OCI-LY7 (cell line): ENCODE data around the gene ASB8. TPM values are rescaled to one million over a fixed set of nuclear protein-coding genes. Genes with fewer than 3 reads are reported as not detected.
"Not testable (repeated sequence)": the region's sequence is repeated elsewhere in the genome, so short reads cannot be mapped to it uniquely, and the experiment has no call there.

Experiments used
- BruUV-seq: library from RNA; stranded (reverse); fragments of 400-500 nt; replicated peaks from 2 replicates; lab custom pipeline; 2021; lab: Mats Ljungman, UMichigan
- CTCF ChIA-PET: fragments of 300-600 bp; sonication (Branson Sonifier 250); formaldehyde crosslinking; loops from one replicate; lab custom pipeline; 2022; ENCODE audit warnings: antibody characterized with exemption; ENCODE audit not compliant: unreplicated experiment; lab: Charles Lee
- POLR2A ChIA-PET: fragments of 300-600 bp; sonication (Branson Sonifier 250); formaldehyde crosslinking; loops from one replicate; lab custom pipeline; 2022; ENCODE audit warnings: antibody characterized with exemption; lab: Charles Lee
- DNase-seq: peaks from one replicate; pipeline ENCODE4 v3.0.0-alpha.2; 2015; ENCODE audit warnings: low spot score
- H2AFZ ChIP-seq: fragments of 200-600 bp; sonication (generic), shearing (Covaris generic); 2 replicates; pipeline ENCODE4 v1.6.1; 2014; ENCODE audit warnings: mild to moderate bottlenecking, antibody characterized with exemption, low read length, moderate library complexity
- H3K27ac ChIP-seq: fragments of 200-600 bp; sonication (generic); 2 replicates; pipeline ENCODE4 v1.5.1; 2014; ENCODE audit warnings: mixed run types, low read depth, mild to moderate bottlenecking, moderate library complexity, low read length, inconsistent platforms; ENCODE audit not compliant: poor library complexity, severe bottlenecking
- H3K36me3 ChIP-seq: fragments of 200-600 bp; sonication (generic); 2 replicates; pipeline ENCODE4 v1.6.1; 2014; ENCODE audit warnings: mild to moderate bottlenecking, antibody characterized with exemption, low read length, moderate library complexity, mixed read lengths; ENCODE audit not compliant: insufficient read depth
- H3K4me1 ChIP-seq: fragments of 200-600 bp; sonication (generic); 2 replicates; pipeline ENCODE4 v1.5.1; 2014; ENCODE audit warnings: mild to moderate bottlenecking, low read length; ENCODE audit not compliant: insufficient read depth, poor library complexity, severe bottlenecking
- H3K4me2 ChIP-seq: fragments of 200-600 bp; sonication (generic); 2 replicates; pipeline ENCODE4 v1.6.1; 2014; ENCODE audit warnings: mild to moderate bottlenecking, low read length
- H3K4me3 ChIP-seq: fragments of 200-600 bp; sonication (generic); 2 replicates; pipeline ENCODE4 v1.5.1; 2014; ENCODE audit warnings: mild to moderate bottlenecking, low read depth, low read length; ENCODE audit not compliant: poor library complexity, severe bottlenecking
- H3K79me2 ChIP-seq: fragments of 200-600 bp; sonication (generic); 2 replicates; pipeline ENCODE4 v1.6.1; 2016; ENCODE audit warnings: low read depth, mild to moderate bottlenecking, low read length, moderate library complexity, mixed read lengths; ENCODE audit not compliant: insufficient read depth
- H3K9me2 ChIP-seq: fragments of 200-600 bp; sonication (generic); 2 replicates; pipeline ENCODE4 v1.6.1; 2016; ENCODE audit warnings: mild to moderate bottlenecking, low read length, mixed read lengths; ENCODE audit not compliant: insufficient read depth
- H3K9me3 ChIP-seq: fragments of 200-600 bp; sonication (generic); 2 replicates; pipeline ENCODE4 v1.6.1; 2014; ENCODE audit warnings: mild to moderate bottlenecking, mixed run types, low read length, mixed read lengths
- H4K20me1 ChIP-seq: fragments of 200-600 bp; sonication (generic); 2 replicates; pipeline ENCODE4 v1.6.1; 2014; ENCODE audit warnings: mild to moderate bottlenecking, antibody characterized with exemption, low read length, moderate library complexity, mixed read lengths; ENCODE audit not compliant: insufficient read depth
- EZH2phosphoT487 ChIP-seq: fragments of 200-600 bp; sonication (generic); IDR thresholded peaks from 2 replicates; pipeline ENCODE4 v1.6.1; 2018; ENCODE audit warnings: low read depth, borderline replicate concordance, mild to moderate bottlenecking, mixed run types, antibody characterized with exemption, low read length, moderate library complexity, mixed read lengths
- intact Hi-C: fragments of 100-400 bp; cut with micrococcal nuclease; formaldehyde crosslinking; loops from one replicate; pipeline ENCODE4 v1.10.0; 2022; ENCODE audit not compliant: unreplicated experiment
- total RNA-seq, 2 experiments: library from RNA; depleted of rRNA in 1 of 2; stranded (reverse); fragments of >200 nt in 1 of 2; shearing (Covaris generic) in 1 of 2; gene quantifications; 2 replicates each; pipeline ENCODE4 v1.2.3, GENCODE V29; 2014 to 2022
- TF ChIP-seq, protein P1 (sequence below): fragments of 200-600 bp; sonication (generic); conservative IDR thresholded peaks from 2 replicates; pipeline ENCODE4 v1.5.1; 2014; ENCODE audit warnings: mild to moderate bottlenecking, antibody characterized with exemption, low read length, moderate library complexity, mixed read lengths

ASB8 gene
- total RNA-seq, 2 experiments from 2014 or later = 26.6 to 41.5 TPM

DNA sequence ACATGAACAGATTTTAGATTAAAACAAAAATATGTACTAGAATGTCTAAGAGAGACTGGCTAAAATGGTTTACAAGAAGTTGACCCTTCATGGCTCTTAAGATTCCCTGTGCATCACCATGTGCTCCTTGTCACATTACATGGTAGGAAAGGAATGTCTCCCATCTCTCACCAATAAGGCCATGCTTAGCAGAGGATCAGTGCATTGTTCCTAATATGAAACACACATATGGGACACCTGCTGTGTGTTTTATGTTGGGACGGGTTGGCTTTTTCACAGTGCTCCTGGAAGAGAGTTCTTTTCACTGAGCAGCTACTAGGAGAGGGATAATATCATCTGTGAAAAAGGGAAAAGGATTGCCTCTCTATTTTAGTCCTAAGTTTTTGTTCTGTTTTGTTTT lies 28.5 kb downstream of the ASB8 start:
- Histone ChIP-seq H3K79me2 (no peaks in the 10 kb centered on the region), H3K9me3 (no peaks in the 10 kb centered on the region), H3K4me1 (no peaks in the 10 kb centered on the region), H3K27ac (no peak overlapping the region), H3K9me2 (no peaks in the 10 kb centered on the region), H2AFZ (no peak overlapping the region), H3K36me3 (peaks cover 93% of the 10 kb centered on the region), H3K4me3 (no peak overlapping the region), H4K20me1 (no peaks in the 10 kb centered on the region), H3K4me2 (no peak overlapping the region)
- no peak for DNase-seq
- intact Hi-C loops = no loop called here
- TF ChIP-seq, protein P1, sequence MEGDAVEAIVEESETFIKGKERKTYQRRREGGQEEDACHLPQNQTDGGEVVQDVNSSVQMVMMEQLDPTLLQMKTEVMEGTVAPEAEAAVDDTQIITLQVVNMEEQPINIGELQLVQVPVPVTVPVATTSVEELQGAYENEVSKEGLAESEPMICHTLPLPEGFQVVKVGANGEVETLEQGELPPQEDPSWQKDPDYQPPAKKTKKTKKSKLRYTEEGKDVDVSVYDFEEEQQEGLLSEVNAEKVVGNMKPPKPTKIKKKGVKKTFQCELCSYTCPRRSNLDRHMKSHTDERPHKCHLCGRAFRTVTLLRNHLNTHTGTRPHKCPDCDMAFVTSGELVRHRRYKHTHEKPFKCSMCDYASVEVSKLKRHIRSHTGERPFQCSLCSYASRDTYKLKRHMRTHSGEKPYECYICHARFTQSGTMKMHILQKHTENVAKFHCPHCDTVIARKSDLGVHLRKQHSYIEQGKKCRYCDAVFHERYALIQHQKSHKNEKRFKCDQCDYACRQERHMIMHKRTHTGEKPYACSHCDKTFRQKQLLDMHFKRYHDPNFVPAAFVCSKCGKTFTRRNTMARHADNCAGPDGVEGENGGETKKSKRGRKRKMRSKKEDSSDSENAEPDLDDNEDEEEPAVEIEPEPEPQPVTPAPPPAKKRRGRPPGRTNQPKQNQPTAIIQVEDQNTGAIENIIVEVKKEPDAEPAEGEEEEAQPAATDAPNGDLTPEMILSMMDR = no peak
- no peak for TF ChIP-seq EZH2phosphoT487
- POLR2A ChIA-PET = interaction anchor here (0.6 to 1.2 kb wide), 5 partner anchors 9 to 608 kb away, joined by 3 to 5 read pairs (median 3); partner anchors contain the start of gene PFKM
- CTCF ChIA-PET = no interaction called here
- no TSS peak for BruUV-seq

GRCh38 chr12:48126953-48127630 lies 30.2 kb downstream of the ASB8 start:
- H3K4me3 ChIP-seq = no peak overlapping the region
- no TSS peak for BruUV-seq
- no peaks in the 10 kb centered on the region for H3K9me2 ChIP-seq
- no peak for DNase-seq
- H3K27ac ChIP-seq = no peak overlapping the region
- H3K79me2 ChIP-seq = no peaks in the 10 kb centered on the region
- no peak overlapping the region for H2AFZ ChIP-seq
- H3K4me2 ChIP-seq = no peak overlapping the region
- no peaks in the 10 kb centered on the region for H3K9me3 ChIP-seq
- no peaks in the 10 kb centered on the region for H4K20me1 ChIP-seq
- ChIA-PET CTCF (no interaction called here), POLR2A (interaction anchor here (1.5 kb wide), 1 partner anchor 10 kb away, joined by 3 read pairs; no protein-coding TSS in a partner anchor)
- intact Hi-C loops = no loop called here
- TF ChIP-seq EZH2phosphoT487 = no peak
- TF ChIP-seq, protein P1 = no peak
- no peaks in the 10 kb centered on the region for H3K4me1 ChIP-seq
- H3K36me3 ChIP-seq = peaks cover 93% of the 10 kb centered on the region

DNA sequence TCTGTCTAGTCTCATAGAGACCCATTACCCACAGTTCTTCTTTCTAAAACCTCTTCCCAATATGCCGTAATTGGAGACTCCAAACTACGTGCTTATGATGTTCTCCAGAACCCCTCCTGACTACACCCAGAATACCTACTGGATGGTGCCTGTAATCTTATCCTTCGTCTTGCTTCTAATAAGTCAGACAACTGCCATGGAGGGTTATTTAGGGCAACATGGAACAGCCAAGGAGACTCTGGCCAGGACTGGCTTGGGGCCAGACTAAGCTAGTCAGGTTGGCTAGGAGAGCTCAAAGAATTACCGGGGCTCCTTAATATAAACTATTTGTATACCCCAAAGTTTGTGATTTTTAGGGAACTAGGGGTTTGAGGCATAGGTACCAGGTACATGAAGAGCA lies 31.3 kb downstream of the ASB8 start:
- no peak overlapping the region for H2AFZ ChIP-seq
- TF ChIP-seq, protein P1 = no peak
- no peak for TF ChIP-seq EZH2phosphoT487
- ChIA-PET POLR2A (interaction anchor here (1.4 to 1.5 kb wide), 2 partner anchors 11 to 25 kb away, joined by 3 to 4 read pairs; no protein-coding TSS in a partner anchor), CTCF (interaction anchor here (0.6 kb wide), 1 partner anchor 22 kb away, joined by 3 read pairs; no protein-coding TSS in a partner anchor)
- no TSS peak for BruUV-seq
- intact Hi-C loops = no loop called here
- no peaks in the 10 kb centered on the region for H3K9me2 ChIP-seq
- H3K4me2 ChIP-seq = no peak overlapping the region
- H4K20me1 ChIP-seq = no peaks in the 10 kb centered on the region
- H3K4me1 ChIP-seq = peaks cover 3% of the 10 kb centered on the region
- no peak overlapping the region for H3K27ac ChIP-seq
- DNase-seq = no peak
- H3K9me3 ChIP-seq = no peaks in the 10 kb centered on the region
- peaks cover 87% of the 10 kb centered on the region for H3K36me3 ChIP-seq
- H3K4me3 ChIP-seq = no peak overlapping the region
- H3K79me2 ChIP-seq = peaks cover 7% of the 10 kb centered on the region; the same call in 1 of the 2 replicates

GRCh38 chr12:48125542-48125941 lies 31.8 kb downstream of the ASB8 start:
- H3K4me2 ChIP-seq, BruUV-seq, DNase-seq, H2AFZ ChIP-seq, H3K9me3 ChIP-seq, H3K27ac ChIP-seq, H3K4me3 ChIP-seq, H3K9me2 ChIP-seq, intact Hi-C loops, H4K20me1 ChIP-seq, H3K4me1 ChIP-seq: not testable (repeated sequence)
- H3K36me3 ChIP-seq = peaks cover 82% of the 10 kb centered on the region
- H3K79me2 ChIP-seq = peaks cover 11% of the 10 kb centered on the region; the same call in 1 of the 2 replicates
- CTCF ChIA-PET = interaction anchor here (0.6 kb wide), 1 partner anchor 22 kb away, joined by 3 read pairs; no protein-coding TSS in a partner anchor
- POLR2A ChIA-PET = interaction anchor here (1.4 to 1.5 kb wide), 2 partner anchors 11 to 25 kb away, joined by 3 to 4 read pairs; no protein-coding TSS in a partner anchor
